Trophoblast cell (in vitro differentiated cells and primary cell): ENCODE data around the gene TBC1D5.

Experiments used
- DNase-seq, 2 donors: peaks; one replicate each; pipeline ENCODE4 v3.0.0-alpha.2; 2016
- H2AFZ ChIP-seq: 2 replicates; pipeline ENCODE4 v1.6.1; 2013; ENCODE audit warnings: low read length, moderate library complexity, mild to moderate bottlenecking; ENCODE audit not compliant: insufficient read depth, poor library complexity
- H2AK5ac ChIP-seq: 2 replicates; pipeline ENCODE4 v1.6.1; 2013; ENCODE audit warnings: mild to moderate bottlenecking, low read length
- H2BK120ac ChIP-seq: 2 replicates; pipeline ENCODE4 v1.6.1; 2013; ENCODE audit warnings: low read length, mild to moderate bottlenecking, moderate library complexity; ENCODE audit not compliant: insufficient read depth, poor library complexity
- H2BK12ac ChIP-seq: 2 replicates; pipeline ENCODE4 v1.6.1; 2013; ENCODE audit warnings: mild to moderate bottlenecking, low read length, moderate library complexity
- H2BK5ac ChIP-seq: 2 replicates; pipeline ENCODE4 v1.6.1; 2013; ENCODE audit warnings: low read length, low read depth, moderate library complexity, mild to moderate bottlenecking; ENCODE audit not compliant: poor library complexity
- H3K14ac ChIP-seq: 2 replicates; pipeline ENCODE4 v1.6.1; 2013; ENCODE audit warnings: mild to moderate bottlenecking, low read length
- H3K18ac ChIP-seq: 2 replicates; pipeline ENCODE4 v1.6.1; 2013; ENCODE audit warnings: mild to moderate bottlenecking, low read length
- H3K23ac ChIP-seq: 2 replicates; pipeline ENCODE4 v1.6.1; 2013; ENCODE audit warnings: low read length
- H3K27ac ChIP-seq: 2 replicates; pipeline ENCODE4 v1.5.1; 2013; ENCODE audit warnings: low read depth, mild to moderate bottlenecking, inconsistent platforms, low read length, moderate library complexity
- H3K27me3 ChIP-seq: 2 replicates; pipeline ENCODE4 v1.6.1; 2013; ENCODE audit warnings: inconsistent platforms, mild to moderate bottlenecking, low read length, moderate library complexity; ENCODE audit not compliant: insufficient read depth
- H3K36me3 ChIP-seq, 2 experiments: 1 replicate in 1 of 2; 2 replicates in 1 of 2; pipeline ENCODE4 v1.6.1; 2013; ENCODE audit warnings: low read length in 2 of 2, mild to moderate bottlenecking in 2 of 2, moderate library complexity in 1 of 2; ENCODE audit not compliant: insufficient read depth in 2 of 2, control insufficient read depth in 1 of 2
- H3K4ac ChIP-seq: 2 replicates; pipeline ENCODE4 v1.6.1; 2013; ENCODE audit warnings: low read depth, mild to moderate bottlenecking, low read length, moderate library complexity
- H3K4me1 ChIP-seq, 2 experiments: 1 replicate in 1 of 2; 2 replicates in 1 of 2; pipeline ENCODE4 v1.6.1; 2013; ENCODE audit warnings: low read length in 2 of 2, mild to moderate bottlenecking in 2 of 2, moderate library complexity in 1 of 2; ENCODE audit not compliant: insufficient read depth in 2 of 2, control insufficient read depth in 1 of 2
- H3K4me2 ChIP-seq: 2 replicates; pipeline ENCODE4 v1.6.1; 2013; ENCODE audit warnings: inconsistent platforms, mild to moderate bottlenecking, low read length, moderate library complexity
- H3K4me3 ChIP-seq: 2 replicates; pipeline ENCODE4 v1.5.1; 2013; ENCODE audit warnings: mild to moderate bottlenecking, low read depth, low read length, inconsistent platforms
- H3K79me1 ChIP-seq: one replicate; pipeline ENCODE4 v1.6.1; 2013; ENCODE audit warnings: low read length
- H3K79me2 ChIP-seq: 2 replicates; pipeline ENCODE4 v1.6.1; 2013; ENCODE audit warnings: low read length, mild to moderate bottlenecking; ENCODE audit not compliant: control insufficient read depth, insufficient read depth, poor library complexity
- H3K9ac ChIP-seq: 2 replicates; pipeline ENCODE4 v1.6.1; 2013; ENCODE audit warnings: mild to moderate bottlenecking, low read length
- H3K9me3 ChIP-seq: 2 replicates; pipeline ENCODE4 v1.6.1; 2013; ENCODE audit warnings: low read depth, mild to moderate bottlenecking, control low read depth, inconsistent platforms, low read length; ENCODE audit not compliant: insufficient read depth
- H4K12ac ChIP-seq: 2 replicates; pipeline ENCODE4 v1.6.1; 2013; ENCODE audit warnings: low read depth, mild to moderate bottlenecking, low read length, moderate library complexity
- H4K8ac ChIP-seq: 2 replicates; pipeline ENCODE4 v1.6.1; 2013; ENCODE audit warnings: low read depth, mild to moderate bottlenecking, low read length, moderate library complexity
- H4K91ac ChIP-seq: one replicate; pipeline ENCODE4 v1.6.1; 2013; ENCODE audit warnings: low read depth, mild to moderate bottlenecking, low read length, moderate library complexity
- WGBS: extraction: QIAGEN DNeasy Blood & Tissue Kit; methylation state at CpG from one replicate; pipeline ENCODE4 v1.1.7; 2013; ENCODE audit warnings: missing lambda C conversion rate; ENCODE audit not compliant: insufficient read length, insufficient coverage; ENCODE audit errors: extremely low coverage; 5-methylcytosine and 5-hydroxymethylcytosine counted together

Gene TBC1D5

GRCh38 chr3:17288839-17289399 is 453.5 kb downstream of the TBC1D5 start:
- no peak overlapping the region for H4K91ac ChIP-seq

DNA sequence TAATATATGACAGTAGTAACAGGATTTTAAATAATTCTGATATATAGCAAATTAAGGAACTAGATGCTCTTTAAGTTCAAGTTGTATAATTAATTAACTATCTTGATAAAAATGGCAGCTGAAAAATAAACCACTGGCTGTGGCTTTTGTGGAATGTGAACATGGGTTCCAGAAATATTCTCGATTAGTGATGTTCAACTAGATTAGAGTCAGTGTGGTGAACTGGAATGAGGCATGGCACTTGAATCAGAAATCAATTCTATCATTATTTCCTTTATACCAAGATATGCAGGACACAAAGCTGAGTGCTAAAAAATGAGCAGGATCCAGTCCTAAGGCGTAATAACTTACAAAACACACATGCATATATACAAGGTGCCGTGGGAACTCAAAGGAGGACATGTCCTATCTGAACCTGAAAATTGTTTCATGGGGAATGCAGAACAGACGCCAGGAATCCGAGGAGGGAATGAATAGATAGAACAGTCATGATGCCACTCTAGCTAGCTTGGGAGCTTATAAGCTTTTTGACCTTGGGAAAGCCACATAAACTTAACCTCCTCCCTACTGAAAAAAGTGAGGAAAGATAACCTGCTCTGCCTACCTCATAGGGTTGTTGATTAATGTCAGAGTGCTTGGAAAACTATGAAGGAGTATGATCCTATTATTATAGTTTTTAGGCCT is 455.3 kb downstream of the TBC1D5 start:
- Histone ChIP-seq H3K27ac (no peak overlapping the region), H3K14ac (no peak overlapping the region), H3K4me1 (no peaks in the 10 kb centered on the region), H3K23ac (no peak overlapping the region), H3K4ac (no peak overlapping the region), H4K91ac (no peak overlapping the region), H3K36me3 (no peaks in the 10 kb centered on the region), H2BK120ac (no peak overlapping the region), H3K4me2 (no peak overlapping the region), H4K12ac (no peak overlapping the region), H3K9me3 (peaks cover 3% of the 10 kb centered on the region), H4K8ac (no peak overlapping the region), H2AFZ (no peak overlapping the region), H3K4me3 (no peak overlapping the region), H3K79me1 (no peaks in the 10 kb centered on the region), H3K27me3 (no peaks in the 10 kb centered on the region), H3K18ac (no peak overlapping the region), H2AK5ac (no peak overlapping the region), H2BK5ac (no peak overlapping the region), H3K9ac (no peak overlapping the region), H2BK12ac (no peak overlapping the region), H3K79me2 (no peaks in the 10 kb centered on the region)
- no CpG with 5 or more reads among the region's 5 CpGs for WGBS
- no peak for DNase-seq

More at GRCh38 chr3:17288839-17289399, 453.5 kb downstream of the TBC1D5 start:
- no peak overlapping the region for H3K23ac ChIP-seq
- no peak overlapping the region for H3K18ac ChIP-seq
- no CpG with 5 or more reads among the region's 14 CpGs for WGBS
- no peak for DNase-seq
- no peaks in the 10 kb centered on the region for H3K79me1 ChIP-seq
- no peak overlapping the region for H3K4ac ChIP-seq
- no peak overlapping the region for H2AFZ ChIP-seq
- H3K36me3 ChIP-seq, result no peaks in the 10 kb centered on the region
- H3K27me3 ChIP-seq, result no peaks in the 10 kb centered on the region
- H2BK12ac ChIP-seq, result no peak overlapping the region
- H3K79me2 ChIP-seq, result no peaks in the 10 kb centered on the region
- no peak overlapping the region for H3K27ac ChIP-seq
- H4K8ac ChIP-seq, result no peak overlapping the region
- H2BK5ac ChIP-seq, result no peak overlapping the region
- H3K4me1 ChIP-seq, result no peaks in the 10 kb centered on the region
- H4K12ac ChIP-seq, result no peak overlapping the region
- H2BK120ac ChIP-seq, result no peak overlapping the region
- no peak overlapping the region for H3K14ac ChIP-seq
- no peak overlapping the region for H3K4me2 ChIP-seq
- H2AK5ac ChIP-seq, result no peak overlapping the region
- H3K4me3 ChIP-seq, result no peak overlapping the region
- H3K9ac ChIP-seq, result no peak overlapping the region
- peaks cover 3% of the 10 kb centered on the region for H3K9me3 ChIP-seq

GRCh38 chr3:17278006-17278405 is 464.4 kb downstream of the TBC1D5 start:
- Histone ChIP-seq H3K36me3 (no peaks in the 10 kb centered on the region), H2AFZ (no peak overlapping the region), H3K9me3 (no peaks in the 10 kb centered on the region), H2AK5ac (no peak overlapping the region), H4K8ac (no peak overlapping the region), H2BK120ac (no peak overlapping the region), H2BK12ac (no peak overlapping the region), H3K23ac (no peak overlapping the region), H3K4me3 (no peak overlapping the region), H2BK5ac (no peak overlapping the region), H3K27me3 (no peaks in the 10 kb centered on the region), H3K4me2 (no peak overlapping the region), H3K4ac (no peak overlapping the region), H4K91ac (no peak overlapping the region), H3K9ac (no peak overlapping the region), H3K79me1 (no peaks in the 10 kb centered on the region), H3K4me1 (no peaks in the 10 kb centered on the region), H3K79me2 (no peaks in the 10 kb centered on the region), H3K14ac (no peak overlapping the region), H3K27ac (no peak overlapping the region), H3K18ac (no peak overlapping the region), H4K12ac (no peak overlapping the region)
- DNase-seq, result no peak
- no CpG with 5 or more reads among the region's 2 CpGs for WGBS

- no peak overlapping the region for H3K27ac ChIP-seq
- no peak overlapping the region for H2BK5ac ChIP-seq
- no peaks in the 10 kb centered on the region for H3K79me2 ChIP-seq
- H4K12ac ChIP-seq, result no peak overlapping the region
- no peak overlapping the region for H4K8ac ChIP-seq
- H2BK120ac ChIP-seq, result no peak overlapping the region
- no peaks in the 10 kb centered on the region for H3K27me3 ChIP-seq
- no peak overlapping the region for H3K9ac ChIP-seq
- no peak for DNase-seq
- H3K23ac ChIP-seq, result no peak overlapping the region
- no peak overlapping the region for H4K91ac ChIP-seq
- no peaks in the 10 kb centered on the region for H3K36me3 ChIP-seq
- no peak overlapping the region for H3K14ac ChIP-seq
- peaks cover 0 to 2% of the 10 kb centered on the region in 2 experiments for H3K4me1 ChIP-seq
- H3K4me3 ChIP-seq, result no peak overlapping the region
- no peak overlapping the region for H3K4me2 ChIP-seq
- no peaks in the 10 kb centered on the region for H3K9me3 ChIP-seq
- H3K18ac ChIP-seq, result no peak overlapping the region
- no peak overlapping the region for H2BK12ac ChIP-seq
- no peak overlapping the region for H3K4ac ChIP-seq
- H2AFZ ChIP-seq, result no peak overlapping the region
- no peaks in the 10 kb centered on the region for H3K79me1 ChIP-seq
- WGBS, result no CpG with 5 or more reads among the region's 5 CpGs
- H2AK5ac ChIP-seq, result no peak overlapping the region
Observed at GRCh38 chr3:17266846-17267245, 475.6 kb downstream of the TBC1D5 start.
